T-helper 9 cell (primary cell): Measurements from ENCODE around the gene GRIA1.

ENCODE experiments used
- DNase-seq: peaks from one replicate; pipeline ENCODE4 v3.0.0-alpha.2; 2020

The GRIA1 gene

GRCh38 chr5:153618307-153618706 lies 127.8 kb downstream of the GRIA1 start:
- DNase-seq: no peak

- DNase-seq: no peak
These were observed 128.4 kb downstream of the GRIA1 start for GRCh38 chr5:153618867-153619266.

GRCh38 chr5:153619771-153620170 lies 129.3 kb downstream of the GRIA1 start:
- no peak for DNase-seq

DNA sequence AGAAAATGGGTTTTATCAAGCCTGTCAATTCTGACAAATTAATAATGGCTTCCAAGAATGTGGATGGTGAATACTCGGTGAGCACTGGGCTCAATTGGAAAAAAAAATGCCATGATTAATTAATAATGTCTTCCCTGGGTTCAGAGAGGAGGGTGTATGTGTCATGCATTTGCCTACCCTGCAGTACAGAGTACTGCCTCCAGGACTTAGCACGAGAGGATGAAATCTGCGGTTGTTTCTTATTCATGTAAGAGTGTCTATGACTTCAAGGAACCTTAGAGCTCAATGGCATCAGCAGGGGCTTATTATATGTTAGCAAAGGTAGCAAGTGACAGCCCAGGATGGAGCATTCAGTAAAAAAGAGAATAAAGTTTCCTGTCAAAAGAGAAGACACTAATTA lies 132.7 kb downstream of the GRIA1 start:
- DNase-seq: no peak

GRCh38 chr5:153623751-153624450 lies 133.4 kb downstream of the GRIA1 start:
- no peak for DNase-seq

- DNase-seq: no peak
These were observed 133.9 kb downstream of the GRIA1 start for GRCh38 chr5:153624451-153624765.

GRCh38 chr5:153625826-153626354 lies 135.4 kb downstream of the GRIA1 start:
- no peak for DNase-seq

DNA sequence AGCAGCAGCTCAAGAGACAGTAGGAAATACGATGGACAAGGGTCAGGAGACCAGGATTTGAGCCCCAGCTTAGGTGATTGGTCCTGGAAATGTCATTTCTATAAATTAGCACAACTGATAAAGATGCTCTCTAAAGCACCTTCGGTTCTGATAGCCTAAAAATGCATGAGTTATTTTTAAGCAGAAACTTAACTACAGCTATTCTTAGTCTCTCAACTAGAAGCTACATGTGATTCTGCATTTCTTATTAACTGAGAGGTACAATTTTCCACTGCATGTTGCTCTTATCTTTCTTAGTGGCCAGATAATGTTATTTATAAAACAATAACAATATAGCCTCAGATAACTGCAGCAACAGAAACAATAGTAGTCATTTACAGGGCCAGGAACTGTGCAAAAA lies 136.4 kb downstream of the GRIA1 start:
- DNase-seq: no peak

DNA sequence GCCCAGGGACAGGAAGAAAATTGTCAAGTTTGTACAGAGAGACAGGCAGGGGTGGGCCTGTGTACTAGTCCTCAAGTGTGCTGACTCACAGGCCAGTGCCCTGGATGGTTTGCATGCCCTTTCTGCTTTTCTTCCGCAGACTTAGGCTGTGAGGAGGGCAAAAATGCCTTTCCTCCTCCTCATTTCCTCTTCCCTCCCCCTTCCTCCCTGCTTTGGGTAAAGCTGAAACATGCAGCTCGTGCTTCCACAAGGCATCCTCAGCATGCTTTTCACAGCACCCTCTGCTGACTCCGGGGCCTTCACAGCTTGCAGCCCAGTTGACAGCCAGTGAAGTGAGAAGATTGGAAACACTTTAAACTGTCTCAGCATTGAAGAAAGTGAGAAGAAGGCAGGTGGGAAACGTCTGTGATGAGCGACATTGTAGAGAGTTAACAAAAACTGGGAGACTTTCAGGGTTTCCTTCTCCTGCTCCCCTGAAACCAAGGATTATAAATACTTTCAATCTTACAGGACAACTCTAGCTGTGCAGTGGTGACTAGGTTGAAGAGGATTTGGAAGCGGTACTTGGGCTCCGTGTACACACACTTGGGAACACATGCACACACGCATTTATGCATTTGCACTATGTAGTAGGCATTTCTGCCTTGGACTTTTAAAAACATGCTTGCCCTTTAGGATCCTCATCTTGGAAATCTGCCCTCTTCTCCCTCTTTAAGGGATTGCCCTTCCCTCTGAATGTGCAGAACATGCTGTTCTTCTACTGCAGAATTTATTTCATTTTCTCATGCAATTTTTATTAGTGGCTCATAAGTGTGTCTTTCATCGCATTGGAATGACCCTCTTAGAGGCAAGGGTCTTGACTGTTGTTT lies 138.8 kb downstream of the GRIA1 start:
- DNase-seq: no peak

GRCh38 chr5:153630546-153630945 lies 140.1 kb downstream of the GRIA1 start:
- DNase-seq: no peak

DNA sequence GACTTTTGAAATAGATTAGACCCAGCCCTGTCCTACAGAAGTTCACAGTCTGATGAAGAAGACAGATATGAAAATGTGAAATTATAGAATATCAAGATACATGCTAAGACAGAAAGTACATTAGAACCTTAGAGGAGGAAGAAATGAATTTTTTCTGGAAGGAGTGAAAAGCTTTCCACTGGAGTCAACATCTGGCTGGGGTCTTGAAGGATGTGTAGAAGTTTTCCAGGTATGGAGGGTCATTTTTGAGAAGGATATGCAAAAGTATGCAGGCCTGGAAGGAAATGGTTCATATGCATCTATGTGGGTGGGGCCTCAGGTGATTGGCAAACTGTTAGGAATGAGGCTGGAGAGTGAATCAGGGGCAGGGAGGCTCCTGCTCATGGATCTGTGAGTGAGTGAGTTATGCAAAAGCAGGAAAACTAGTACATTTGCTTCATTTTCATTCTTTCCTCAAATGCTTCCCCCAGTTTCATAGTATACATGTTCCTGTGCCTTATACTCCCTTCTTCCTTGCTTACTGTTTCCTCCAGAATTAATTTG lies 142.3 kb downstream of the GRIA1 start:
- no peak for DNase-seq

- no peak for DNase-seq
These were observed 146.4 kb downstream of the GRIA1 start for GRCh38 chr5:153636670-153637451.

DNA sequence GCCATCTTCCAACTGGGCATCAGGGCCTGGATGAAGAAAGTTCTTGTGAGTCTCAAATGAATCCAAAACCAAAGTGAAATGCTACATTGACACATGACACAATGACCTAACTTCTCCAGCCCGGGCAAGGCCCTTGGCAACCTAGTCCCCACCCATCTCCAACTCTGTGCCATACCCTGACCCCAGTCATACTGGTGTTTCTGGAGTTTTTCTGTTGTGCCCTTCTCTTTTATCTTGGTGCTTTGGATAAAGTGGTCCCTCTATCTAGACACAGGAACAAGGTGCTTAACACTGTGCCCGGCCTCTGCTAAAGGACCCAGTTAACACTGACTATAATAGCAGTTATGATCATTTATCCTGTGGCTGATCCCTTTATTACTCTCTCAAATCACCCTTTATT lies 149.8 kb downstream of the GRIA1 start:
- DNase-seq: no peak

DNA sequence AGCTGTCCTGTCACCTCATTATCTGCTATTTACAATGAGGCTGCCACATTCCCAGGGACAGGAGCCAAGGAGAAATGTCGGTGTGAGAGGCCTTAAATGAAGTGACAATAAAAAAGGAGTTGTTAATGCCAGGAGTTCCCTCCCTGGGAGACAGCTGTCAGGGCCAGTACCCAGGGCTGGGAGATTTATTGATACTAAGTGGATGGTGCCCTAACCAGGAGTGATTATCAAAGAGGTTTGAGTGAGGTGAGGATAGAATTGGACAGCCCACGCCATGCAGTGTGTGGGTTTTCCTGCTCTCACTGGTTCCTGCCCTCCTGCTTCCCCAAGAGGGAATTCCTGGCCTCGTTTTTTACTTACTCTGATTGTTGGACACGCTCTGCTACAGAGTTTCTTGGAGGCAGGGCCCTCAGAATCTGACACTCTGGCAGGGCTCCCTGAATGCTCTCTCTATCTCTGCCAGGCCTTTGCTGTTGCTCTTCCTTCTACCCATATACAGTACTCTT lies 150.8 kb downstream of the GRIA1 start:
- no peak for DNase-seq

DNA sequence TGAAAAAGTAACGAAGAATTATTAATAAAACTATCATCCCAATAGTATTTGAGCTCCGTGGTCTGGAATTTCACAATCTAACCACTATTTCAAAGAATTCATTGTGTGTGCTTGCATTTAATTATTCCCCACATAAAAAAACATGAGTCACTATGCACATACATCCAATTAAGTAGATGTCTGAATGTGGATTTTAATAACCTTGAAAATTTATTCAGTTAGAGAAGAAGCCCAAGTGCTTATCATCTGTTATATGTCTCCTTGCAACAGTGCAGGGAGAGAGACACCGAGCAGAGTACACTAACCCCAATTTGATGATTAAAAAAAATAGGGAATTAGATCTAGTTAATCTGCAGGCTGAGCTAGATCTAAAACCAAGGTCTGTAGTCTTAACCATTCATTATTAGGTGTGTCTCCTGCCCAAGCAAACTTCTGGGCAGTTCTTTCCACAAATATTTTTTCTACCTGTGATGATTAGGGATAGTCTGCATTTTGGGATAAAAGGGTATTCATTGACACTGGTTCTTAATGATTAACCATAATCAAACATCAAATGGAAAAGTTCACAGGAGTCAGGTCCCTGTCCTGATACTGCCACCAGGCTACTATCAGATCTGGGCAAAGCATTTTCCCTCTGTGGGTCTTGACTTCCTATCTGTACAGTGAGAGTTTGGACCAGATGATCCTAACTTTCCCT lies 164.2 kb downstream of the GRIA1 start:
- no peak for DNase-seq

- no peak for DNase-seq
These were observed 164.7 kb downstream of the GRIA1 start for GRCh38 chr5:153655201-153655510.

GRCh38 chr5:153658149-153658548 lies 167.7 kb downstream of the GRIA1 start:
- no peak for DNase-seq

GRCh38 chr5:153658606-153659005 lies 168.1 kb downstream of the GRIA1 start:
- DNase-seq: no peak

GRCh38 chr5:153659039-153659736 lies 168.7 kb downstream of the GRIA1 start:
- DNase-seq: no peak

- no peak for DNase-seq
These were observed 170.4 kb downstream of the GRIA1 start for GRCh38 chr5:153660919-153661318.

DNA sequence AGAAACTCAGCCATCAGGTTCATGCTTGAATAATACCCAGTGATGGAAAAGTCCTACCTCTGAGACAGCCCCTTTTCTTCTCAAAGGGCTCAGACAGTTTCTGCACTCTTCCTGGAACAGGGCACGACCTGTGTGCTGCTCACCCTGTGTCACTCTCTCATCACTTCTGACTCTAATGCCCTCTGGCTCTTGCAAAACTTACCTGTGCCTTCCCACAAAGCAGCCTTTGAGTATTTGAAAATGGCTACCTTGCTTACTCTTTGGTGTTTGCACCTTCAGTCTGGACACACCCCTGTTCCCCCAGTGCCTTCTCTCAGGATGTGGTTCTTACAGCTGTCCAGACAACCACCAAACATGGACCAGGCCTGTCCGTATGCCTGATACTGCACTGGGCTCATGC lies 171.4 kb downstream of the GRIA1 start:
- no peak for DNase-seq

- DNase-seq: no peak
These were observed 179.6 kb downstream of the GRIA1 start for GRCh38 chr5:153670101-153670500.
